Colonic mucosa (tissue), 4 donors: ENCODE results near the gene PRDM15. TPM values are rescaled to one million over a fixed set of nuclear protein-coding genes. Genes with fewer than 3 reads are reported as not detected.
A peak's percentile ranks its signal among the peaks of the same experiment; 100 is the strongest.

Experiments
- DNase-seq: peaks from one replicate; pipeline ENCODE4 v3.0.0-alpha.2; 2020
- H3K27ac ChIP-seq: fragments of 200-600 bp; one replicate; pipeline ENCODE4 v1.8.0; 2021
- H3K27me3 ChIP-seq: fragments of 200-600 bp; one replicate; pipeline ENCODE4 v1.8.0; 2021
- H3K36me3 ChIP-seq: fragments of 200-600 bp; one replicate; pipeline ENCODE4 v1.8.0; 2021
- H3K4me1 ChIP-seq: fragments of 200-600 bp; one replicate; pipeline ENCODE4 v1.8.0; 2021; ENCODE audit warnings: mild to moderate bottlenecking
- H3K4me3 ChIP-seq: fragments of 200-600 bp; one replicate; pipeline ENCODE4 v1.8.0; 2021
- H3K9ac ChIP-seq, 2 donors: one replicate each; pipeline ENCODE4 v1.7.0; 2013; ENCODE audit warnings: control low read depth in 2 of 2, low read depth in 2 of 2, low read length in 2 of 2
- H3K9me3 ChIP-seq: fragments of 200-600 bp; one replicate; pipeline ENCODE4 v1.8.0; 2021
- intact Hi-C: fragments of 100-400 bp; cut with DNase I; formaldehyde crosslinking; loops from one replicate; pipeline ENCODE4 v1.14.1; 2022
- total RNA-seq, 2 donors: library from RNA; stranded (reverse); fragmentation: NEBNext Ultra II Directional in 1 of 2; extraction: Animal tissue kit (Norgen Biotek cat#: 25700) in 1 of 2; gene quantifications; one replicate each; pipeline ENCODE4 v1.2.1, GENCODE V29; 2021
- TF ChIP-seq, protein P1 (sequence below): fragments of 200-600 bp; IDR thresholded peaks from one replicate; pipeline ENCODE4 v1.8.0; 2022; ENCODE audit warnings: antibody characterized with exemption, mild to moderate bottlenecking
- donor health status: healthy.
- donor health status: DM: no; HTN: no; CAD: no.
- donor health status: DM: no; HTN: no; CAD: no.

The PRDM15 gene
- total RNA-seq, 2 donors from 2014 or later, result 3.2 to 6.3 TPM

DNA sequence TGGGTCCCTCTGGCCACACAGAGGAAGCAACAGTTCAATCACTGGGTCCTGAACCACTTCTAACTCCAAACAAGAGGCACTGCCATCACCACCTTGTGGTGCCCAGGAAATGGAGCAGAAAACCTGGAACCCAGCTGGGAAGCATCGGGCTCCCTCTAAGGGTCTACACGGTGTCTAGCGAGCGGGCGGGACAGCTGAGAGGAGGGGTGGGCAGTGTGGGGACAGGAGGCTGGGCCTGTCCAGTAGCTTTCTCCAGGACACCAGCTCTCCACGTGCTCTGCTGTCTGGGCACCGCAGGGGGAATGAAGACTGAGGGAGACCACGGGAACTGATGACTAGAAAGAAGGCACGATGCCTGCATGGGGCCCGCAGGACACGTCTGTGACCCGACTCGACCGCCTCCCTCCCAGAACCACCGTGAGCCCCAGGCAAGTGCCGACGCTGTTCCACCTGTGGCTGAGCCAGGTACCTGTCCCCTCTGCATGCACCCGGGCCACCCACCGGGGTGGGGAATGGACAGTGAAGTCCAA lies 5.4 kb upstream of the PRDM15 start:
- Histone ChIP-seq H3K9ac (no peak overlapping the region), H3K27me3 (no peaks in the 10 kb centered on the region), H3K36me3 (no peaks in the 10 kb centered on the region), H3K27ac (no peak overlapping the region), H3K4me3 (no peak overlapping the region), H3K4me1 (no peaks in the 10 kb centered on the region), H3K9me3 (no peaks in the 10 kb centered on the region)
- no peak for DNase-seq
- TF ChIP-seq, protein P1, sequence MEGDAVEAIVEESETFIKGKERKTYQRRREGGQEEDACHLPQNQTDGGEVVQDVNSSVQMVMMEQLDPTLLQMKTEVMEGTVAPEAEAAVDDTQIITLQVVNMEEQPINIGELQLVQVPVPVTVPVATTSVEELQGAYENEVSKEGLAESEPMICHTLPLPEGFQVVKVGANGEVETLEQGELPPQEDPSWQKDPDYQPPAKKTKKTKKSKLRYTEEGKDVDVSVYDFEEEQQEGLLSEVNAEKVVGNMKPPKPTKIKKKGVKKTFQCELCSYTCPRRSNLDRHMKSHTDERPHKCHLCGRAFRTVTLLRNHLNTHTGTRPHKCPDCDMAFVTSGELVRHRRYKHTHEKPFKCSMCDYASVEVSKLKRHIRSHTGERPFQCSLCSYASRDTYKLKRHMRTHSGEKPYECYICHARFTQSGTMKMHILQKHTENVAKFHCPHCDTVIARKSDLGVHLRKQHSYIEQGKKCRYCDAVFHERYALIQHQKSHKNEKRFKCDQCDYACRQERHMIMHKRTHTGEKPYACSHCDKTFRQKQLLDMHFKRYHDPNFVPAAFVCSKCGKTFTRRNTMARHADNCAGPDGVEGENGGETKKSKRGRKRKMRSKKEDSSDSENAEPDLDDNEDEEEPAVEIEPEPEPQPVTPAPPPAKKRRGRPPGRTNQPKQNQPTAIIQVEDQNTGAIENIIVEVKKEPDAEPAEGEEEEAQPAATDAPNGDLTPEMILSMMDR, result no peak
- intact Hi-C loops, result loop anchor here (5.0 kb wide), 1 partner anchor 123 kb away; no protein-coding TSS in a partner anchor

DNA sequence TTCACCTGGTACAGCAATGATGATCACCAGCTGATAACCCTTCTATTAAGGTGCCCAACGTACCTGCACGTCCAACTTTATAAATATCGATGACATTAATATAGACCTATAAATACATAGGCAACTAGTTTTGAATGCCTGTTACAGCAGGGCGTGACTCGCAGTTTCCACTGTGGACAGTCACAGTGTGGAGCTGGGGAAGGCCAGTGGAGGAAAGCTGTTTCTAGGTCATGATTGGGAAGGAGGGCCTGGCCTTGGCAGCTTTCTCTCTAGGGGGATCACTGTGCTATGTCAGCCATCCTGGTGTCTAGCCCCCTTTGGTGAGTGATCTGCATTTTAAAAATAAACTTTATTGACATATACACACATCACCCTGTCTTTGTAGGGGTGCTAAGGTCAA lies 4.4 kb upstream of the PRDM15 start:
- Histone ChIP-seq H3K4me3 (no peak overlapping the region), H3K36me3 (no peaks in the 10 kb centered on the region), H3K4me1 (no peaks in the 10 kb centered on the region), H3K27me3 (no peaks in the 10 kb centered on the region), H3K27ac (no peak overlapping the region), H3K9me3 (no peaks in the 10 kb centered on the region), H3K9ac (no peak overlapping the region)
- TF ChIP-seq, protein P1, result no peak
- DNase-seq, result no peak
- intact Hi-C loops, result loop anchor here (5.0 kb wide), 1 partner anchor 124 kb away; no protein-coding TSS in a partner anchor

DNA sequence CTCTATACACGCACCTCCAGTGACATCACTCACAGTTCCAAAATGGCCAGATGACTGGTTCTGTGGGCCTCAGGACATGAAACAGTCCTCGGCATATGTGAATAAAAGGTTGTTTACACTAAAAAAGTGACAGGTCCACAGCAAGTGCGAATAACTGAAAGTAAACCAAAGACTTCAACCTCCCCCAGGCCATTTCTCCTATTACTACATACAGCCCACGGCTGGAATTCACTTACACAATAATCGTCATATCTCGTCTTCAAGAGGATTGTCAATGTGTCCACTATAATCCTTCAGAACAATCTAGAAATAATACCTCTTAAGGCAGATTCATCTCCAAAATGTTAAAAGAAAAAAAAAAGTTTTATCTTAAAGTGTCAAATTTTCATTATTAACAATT lies 1.9 kb upstream of the PRDM15 start:
- H3K36me3 ChIP-seq, result no peaks in the 10 kb centered on the region
- H3K9ac ChIP-seq, result no peak overlapping the region
- no peaks in the 10 kb centered on the region for H3K9me3 ChIP-seq
- H3K27me3 ChIP-seq, result no peaks in the 10 kb centered on the region
- H3K4me1 ChIP-seq, result no peaks in the 10 kb centered on the region
- TF ChIP-seq, protein P1, result no peak
- no peak overlapping the region for H3K27ac ChIP-seq
- no peak overlapping the region for H3K4me3 ChIP-seq
- DNase-seq, result no peak
- intact Hi-C loops, result loop anchor here (5.0 kb wide), 1 partner anchor 126 kb away; no protein-coding TSS in a partner anchor

DNA sequence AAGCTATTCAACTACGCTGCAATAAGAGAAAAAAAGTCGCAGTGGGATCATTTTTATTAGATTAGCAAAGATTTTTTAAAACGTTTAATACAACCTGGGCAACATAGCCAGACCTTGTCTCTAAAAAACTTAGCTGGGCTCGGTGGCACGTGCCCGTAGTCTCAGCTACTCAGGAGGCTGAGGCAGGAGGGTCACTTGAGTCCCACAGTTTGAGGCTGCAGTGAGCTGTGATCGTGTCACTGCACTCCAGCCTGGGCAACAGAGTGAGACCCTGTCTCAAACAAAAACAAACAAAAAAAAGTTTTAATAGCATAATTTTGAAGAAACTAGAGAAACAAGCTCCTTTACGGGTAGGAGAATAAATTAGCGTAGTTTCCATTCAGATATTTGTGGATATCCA lies 1.0 kb upstream of the PRDM15 start:
- H3K4me1 ChIP-seq, result no peaks in the 10 kb centered on the region
- no peaks in the 10 kb centered on the region for H3K36me3 ChIP-seq
- no peaks in the 10 kb centered on the region for H3K9me3 ChIP-seq
- H3K27me3 ChIP-seq, result no peaks in the 10 kb centered on the region
- intact Hi-C loops, result loop anchor here (5.0 kb wide), 1 partner anchor 127 kb away; no protein-coding TSS in a partner anchor
- H3K4me3 ChIP-seq, result no peak overlapping the region
- no peak overlapping the region for H3K27ac ChIP-seq
- H3K9ac ChIP-seq, result peak overlapping the region in 1 of 2 donors; percentile 74
- no peak for DNase-seq
- TF ChIP-seq, protein P1, result no peak

DNA sequence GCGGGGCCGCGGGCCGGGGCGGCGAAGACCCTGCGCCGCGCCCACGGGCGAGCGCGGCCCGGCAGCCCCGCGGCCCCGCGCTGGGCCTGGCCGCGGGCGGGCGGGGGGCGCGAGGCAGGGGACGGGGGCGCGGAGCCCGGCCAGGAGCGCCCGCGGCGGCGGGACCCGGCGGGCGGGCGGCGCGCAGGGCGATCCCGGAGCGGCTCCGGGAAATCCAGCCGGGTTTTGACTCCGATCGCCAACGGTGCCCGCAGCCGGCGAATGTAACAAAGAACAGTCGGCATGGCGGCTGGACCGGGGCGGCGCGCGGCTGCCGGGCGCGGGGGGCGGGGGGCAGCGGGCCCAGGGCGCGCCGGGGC lies 334 bp downstream of the PRDM15 start:
- Histone ChIP-seq H3K9ac (peak overlapping the region; percentile 84 to 88), H3K4me3 (peak overlapping the region; percentile 73), H3K4me1 (no peaks in the 10 kb centered on the region), H3K27ac (no peak overlapping the region), H3K27me3 (no peaks in the 10 kb centered on the region), H3K36me3 (no peaks in the 10 kb centered on the region), H3K9me3 (no peaks in the 10 kb centered on the region)
- peak; percentile 80 for DNase-seq
- intact Hi-C loops, result no loop called here
- TF ChIP-seq, protein P1, result no peak
